AG09309 (cell line): ENCODE results near the gene CD84.
"Not testable (repeated sequence)": the region's sequence is repeated elsewhere in the genome, so short reads cannot be mapped to it uniquely, and the experiment has no call there.

Source experiments
- DNase-seq: peaks from one replicate; pipeline ENCODE4 v3.0.0-alpha.2; 2010; ENCODE audit warnings: low read depth
- H3K4me3 ChIP-seq: 2 replicates; pipeline ENCODE4 v1.5.1; 2011; ENCODE audit warnings: mild to moderate bottlenecking, low read depth, low read length, moderate library complexity; ENCODE audit not compliant: control insufficient read depth
- CTCF ChIP-seq: IDR thresholded peaks from 2 replicates; pipeline ENCODE4 v1.5.1; 2011; ENCODE audit warnings: mild to moderate bottlenecking, low read depth, low read length, inconsistent platforms; ENCODE audit not compliant: insufficient read depth, control insufficient read depth; ENCODE audit errors: missing control alignments

CD84 gene

GRCh38 chr1:160539684-160539989 lies 39.7 kb downstream of the CD84 start:
- DNase-seq = no peak
- no peak overlapping the region for H3K4me3 ChIP-seq
- no peak for TF ChIP-seq CTCF

GRCh38 chr1:160538985-160539651 lies 40.2 kb downstream of the CD84 start:
- TF ChIP-seq CTCF = no peak
- no peak overlapping the region for H3K4me3 ChIP-seq
- DNase-seq = no peak

DNA sequence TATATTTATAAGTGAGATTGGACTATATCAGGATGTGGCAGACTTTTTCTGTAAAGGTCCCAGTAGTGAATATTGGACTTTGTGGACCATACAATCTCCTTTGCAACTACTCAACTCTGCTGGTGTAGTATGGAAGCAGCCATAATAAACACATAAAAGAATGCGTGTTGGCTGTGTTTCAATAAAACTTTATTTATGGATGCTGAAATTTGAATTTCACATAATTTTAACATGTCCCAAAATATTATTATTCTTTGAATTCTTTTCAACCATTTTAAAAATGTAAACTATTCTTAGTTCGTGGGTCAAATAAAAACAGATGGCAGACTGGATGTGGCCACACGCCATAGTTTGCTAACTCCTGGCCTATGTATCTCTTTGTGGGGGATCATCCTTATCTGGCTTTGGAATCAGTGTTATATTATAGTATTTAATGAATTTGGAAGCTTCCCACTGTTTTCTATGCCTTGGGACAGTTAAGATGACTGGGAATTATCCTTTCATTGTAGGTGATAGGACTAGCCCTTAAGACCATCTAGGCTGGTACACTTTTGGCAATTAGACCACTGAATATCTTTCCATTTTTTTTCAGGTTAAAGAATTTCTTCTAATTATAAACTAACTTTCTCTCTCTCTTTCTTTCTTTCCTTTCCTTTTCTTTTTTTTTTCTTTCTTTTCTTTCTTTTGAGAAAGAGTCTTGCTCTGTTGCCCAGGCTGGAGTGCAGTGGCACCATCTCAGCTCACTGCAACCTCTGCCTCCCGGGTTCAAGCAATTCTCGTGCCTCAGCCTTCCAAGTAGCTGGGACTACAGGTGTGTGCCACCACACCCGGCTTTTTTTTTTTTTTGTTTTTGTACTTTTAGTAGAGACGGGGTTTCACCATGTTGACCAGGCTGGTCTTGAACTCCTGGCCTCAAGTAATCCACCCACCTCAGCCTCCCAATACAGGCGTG lies 41.3 kb downstream of the CD84 start:
- no peak for TF ChIP-seq CTCF
- H3K4me3 ChIP-seq = no peak overlapping the region
- no peak for DNase-seq

DNA sequence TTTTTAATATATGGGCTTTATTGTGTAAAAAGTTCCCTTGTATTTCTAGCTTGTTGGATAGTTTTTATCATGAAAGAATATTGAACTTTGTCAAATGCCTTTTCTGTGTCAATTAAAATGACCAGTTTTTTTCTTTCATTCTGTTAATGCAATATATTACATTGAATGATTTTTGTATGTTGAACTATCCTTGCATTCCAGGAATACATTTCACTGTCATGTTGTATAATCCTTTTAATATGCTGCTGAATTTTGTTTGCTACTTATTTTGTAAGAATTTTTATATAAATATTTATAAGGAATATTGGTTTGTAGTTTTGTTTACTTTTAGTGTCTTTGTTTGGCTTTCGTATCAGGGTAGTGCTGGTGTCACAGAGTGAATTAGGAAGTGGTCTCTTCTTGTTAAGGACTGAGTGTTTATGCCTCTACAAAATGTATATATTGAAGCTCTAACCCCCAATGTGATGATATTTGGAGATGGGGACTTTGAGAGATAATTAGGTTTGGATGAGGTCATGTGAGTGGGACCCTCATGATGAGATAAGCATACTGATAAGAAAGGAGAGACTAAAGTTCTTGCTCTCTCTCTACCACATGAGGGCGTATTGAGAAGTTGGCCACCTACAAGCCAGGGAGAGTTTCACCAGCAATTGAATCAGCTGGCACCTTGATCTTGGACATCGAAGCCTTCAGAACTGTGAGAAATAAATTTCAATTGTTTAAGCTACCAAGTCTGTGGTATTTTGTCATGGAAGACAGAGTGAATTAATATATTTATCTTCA lies 44.3 kb downstream of the CD84 start:
- H3K4me3 ChIP-seq = no peak overlapping the region
- DNase-seq = no peak
- TF ChIP-seq CTCF = no peak

GRCh38 chr1:160532557-160532813 lies 46.8 kb downstream of the CD84 start:
- DNase-seq, H3K4me3 ChIP-seq: not testable (repeated sequence)

- not testable (repeated sequence) for DNase-seq, H3K4me3 ChIP-seq
Measured at GRCh38 chr1:160531809-160532556, 47.3 kb downstream of the CD84 start.

GRCh38 chr1:160529401-160529952 lies 49.8 kb downstream of the CD84 start:
- not testable (repeated sequence) for DNase-seq, H3K4me3 ChIP-seq

- H3K4me3 ChIP-seq, DNase-seq: not testable (repeated sequence)
Measured at GRCh38 chr1:160523789-160524188, 55.5 kb downstream of the CD84 start.
